Measurements from ENCODE around the gene CSRNP2. TPM values are rescaled to one million over a fixed set of nuclear protein-coding genes. Genes with fewer than 3 reads are reported as not detected.

Gene CSRNP2
- total RNA-seq, 2 experiments from 2014 or later, result 11.7 to 30.1 TPM

GRCh38 chr12:51012570-51013236, 70.7 kb downstream of the CSRNP2 start:
- Histone ChIP-seq H2AFZ (ENCODE audit: low read length) (no peak overlapping the region), H3K9me2 (ENCODE audit: insufficient read depth, low read length) (no peaks in the 10 kb centered on the region), H3K4me2 (ENCODE audit: low read length) (no peak overlapping the region), H3K4me1 (ENCODE audit: insufficient read depth, low read length, poor library complexity, severe bottlenecking) (no peaks in the 10 kb centered on the region), H3K9me3 (ENCODE audit: low read length) (no peaks in the 10 kb centered on the region), H3K27ac (ENCODE audit: low read depth, low read length, poor library complexity, severe bottlenecking) (no peak overlapping the region), H3K36me3 (ENCODE audit: insufficient read depth, low read length) (peaks cover 13% of the 10 kb centered on the region), H3K4me3 (ENCODE audit: low read depth, low read length, poor library complexity, severe bottlenecking) (no peak overlapping the region), H3K79me2 (ENCODE audit: insufficient read depth, low read depth, low read length) (peaks cover 35% of the 10 kb centered on the region; the same call in 1 of the 2 replicates), H4K20me1 (ENCODE audit: insufficient read depth, low read length) (0 out of 2 replicates have a peak, but pooled peaks cover 4% of the 10 kb centered on the region)
- DNase-seq (ENCODE audit: low spot score), result no peak
- CTCF ChIA-PET (ENCODE audit: unreplicated experiment), result no interaction called here
- intact Hi-C loops (cut with micrococcal nuclease; ENCODE audit: unreplicated experiment), result no loop called here
- TF ChIP-seq EZH2phosphoT487 (IDR thresholded peaks at IDR 0.05; ENCODE audit: borderline replicate concordance, low read depth, low read length), result no peak
- TF ChIP-seq CTCF (conservative IDR thresholded peaks at IDR 0.05; ENCODE audit: low read length), result no peak
- BruUV-seq (replicated peaks), result TSS peak; percentile 30
- POLR2A ChIA-PET, result interaction anchor here (0.7 to 2.3 kb wide), 2 partner anchors 13 to 23 kb away, joined by 5 to 8 read pairs; partner anchors contain the start of gene SLC11A2

DNA sequence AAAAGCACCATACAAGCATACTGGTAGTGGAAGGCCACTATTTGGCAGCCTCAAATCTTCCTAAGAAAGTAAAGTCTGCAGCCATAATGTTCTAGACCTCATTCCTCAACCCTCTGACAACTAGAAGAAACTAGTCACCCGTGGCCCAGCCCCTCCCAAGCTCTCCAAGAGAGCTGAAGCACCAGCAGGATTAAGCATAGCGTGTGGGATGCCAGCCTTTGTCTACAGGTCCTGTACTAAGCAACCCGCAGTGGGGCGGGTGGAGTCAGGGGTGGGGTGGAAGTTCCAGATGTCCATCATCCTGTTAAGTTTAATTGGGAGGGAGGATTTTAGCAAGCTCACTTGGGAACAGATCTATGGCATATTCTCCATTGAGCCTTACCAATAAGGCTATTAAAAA, 71.4 kb downstream of the CSRNP2 start:
- Histone ChIP-seq H3K36me3 (ENCODE audit: insufficient read depth, low read length) (peaks cover 17% of the 10 kb centered on the region), H3K9me3 (ENCODE audit: low read length) (no peaks in the 10 kb centered on the region), H3K4me3 (ENCODE audit: low read depth, low read length, poor library complexity, severe bottlenecking) (no peak overlapping the region), H3K27ac (ENCODE audit: low read depth, low read length, poor library complexity, severe bottlenecking) (no peak overlapping the region), H2AFZ (ENCODE audit: low read length) (no peak overlapping the region), H3K79me2 (ENCODE audit: insufficient read depth, low read depth, low read length) (peaks cover 28% of the 10 kb centered on the region; the same call in 1 of the 2 replicates), H3K4me2 (ENCODE audit: low read length) (no peak overlapping the region), H3K4me1 (ENCODE audit: insufficient read depth, low read length, poor library complexity, severe bottlenecking) (no peaks in the 10 kb centered on the region), H3K9me2 (ENCODE audit: insufficient read depth, low read length) (no peaks in the 10 kb centered on the region), H4K20me1 (ENCODE audit: insufficient read depth, low read length) (no peaks in the 10 kb centered on the region)
- POLR2A ChIA-PET, result interaction anchor here (2.3 kb wide), 1 partner anchor 14 kb away, joined by 8 read pairs; the partner anchor contains the start of gene SLC11A2
- CTCF ChIA-PET (ENCODE audit: unreplicated experiment), result no interaction called here
- intact Hi-C loops (cut with micrococcal nuclease; ENCODE audit: unreplicated experiment), result no loop called here
- no TSS peak for BruUV-seq (replicated peaks)
- TF ChIP-seq CTCF (conservative IDR thresholded peaks at IDR 0.05; ENCODE audit: low read length) (no peak), EZH2phosphoT487 (IDR thresholded peaks at IDR 0.05; ENCODE audit: borderline replicate concordance, low read depth, low read length) (no peak)
- DNase-seq (ENCODE audit: low spot score), result no peak

Small RNAs within 50 kb of the gene (small RNA-seq; reads per million reads assigned to genes)
- gene RNU6-1273P, result not detected
- gene RNU6-87P, result not detected

Other genes starting within 250 kb of the CSRNP2 start
- gene TMPRSS12, start 240.7 kb downstream of the CSRNP2 start, total RNA-seq (2014; rRNA removed; shearing (Covaris generic)), result not detected in 2 replicates
- gene TMPRSS12, start 240.7 kb downstream of the CSRNP2 start, total RNA-seq (2022), result not detected in 2 replicates
- gene HIGD1C, start 131.1 kb downstream of the CSRNP2 start, total RNA-seq (2014; rRNA removed; shearing (Covaris generic)), result not detected in 2 replicates
- gene HIGD1C, start 131.1 kb downstream of the CSRNP2 start, total RNA-seq (2022), result not detected in 2 replicates
- gene SLC11A2, start 57.2 kb downstream of the CSRNP2 start, total RNA-seq (2014; rRNA removed; shearing (Covaris generic)), result 28.2 and 35.0 TPM in 2 replicates
- 43.4 and 43.6 TPM in 2 replicates for gene SLC11A2, start 57.2 kb downstream of the CSRNP2 start, total RNA-seq (2022)
- 53.9 and 58.6 TPM in 2 replicates for gene LETMD1, start 35.3 kb downstream of the CSRNP2 start, total RNA-seq (2014; rRNA removed; shearing (Covaris generic))
- gene LETMD1, start 35.3 kb downstream of the CSRNP2 start, total RNA-seq (2022), result 103 and 114 TPM in 2 replicates
- 7.1 and 7.2 TPM in 2 replicates for gene TFCP2, start 89.5 kb upstream of the CSRNP2 start, total RNA-seq (2014; rRNA removed; shearing (Covaris generic))
- 10.2 and 11.5 TPM in 2 replicates for gene TFCP2, start 89.5 kb upstream of the CSRNP2 start, total RNA-seq (2022)
- gene POU6F1, start 134.5 kb upstream of the CSRNP2 start, total RNA-seq (2014; rRNA removed; shearing (Covaris generic)), result 1.2 and 2.6 TPM in 2 replicates
- gene POU6F1, start 134.5 kb upstream of the CSRNP2 start, total RNA-seq (2022), result 5.0 and 5.5 TPM in 2 replicates
- gene DAZAP2, start 155.2 kb upstream of the CSRNP2 start, total RNA-seq (2014; rRNA removed; shearing (Covaris generic)), result 101 and 137 TPM in 2 replicates
- 131 and 153 TPM in 2 replicates for gene DAZAP2, start 155.2 kb upstream of the CSRNP2 start, total RNA-seq (2022)
- gene SMAGP, start 186.8 kb upstream of the CSRNP2 start, total RNA-seq (2014; rRNA removed; shearing (Covaris generic)), result not detected in 2 replicates
- gene SMAGP, start 186.8 kb upstream of the CSRNP2 start, total RNA-seq (2022), result 1.9 and 2.6 TPM in 2 replicates
- gene BIN2, start 240.6 kb upstream of the CSRNP2 start, total RNA-seq (2014; rRNA removed; shearing (Covaris generic)), result 0.31 and 0.88 TPM in 2 replicates
- gene BIN2, start 240.6 kb upstream of the CSRNP2 start, total RNA-seq (2022), result 9.7 and 14.7 TPM in 2 replicates

Measured in OCI-LY7 (cell line).